ENCODE measurements around the gene OR2B2.
A peak's percentile ranks its signal among the peaks of the same experiment; 100 is the strongest.

OR2B2 gene

GRCh38 chr6:27870291-27870870 is 41.8 kb downstream of the OR2B2 start:
- no peak overlapping the region for H3K27ac ChIP-seq (ENCODE audit: low read depth, low read length)
- H3K4me2 ChIP-seq (ENCODE audit: low read length), result no peak overlapping the region
- no CpG with 5 or more reads among the region's 9 CpGs for WGBS (ENCODE audit: extremely low coverage, insufficient coverage, insufficient read length)
- H3K4ac ChIP-seq (ENCODE audit: low read depth, low read length), result no peak overlapping the region
- H3K18ac ChIP-seq (ENCODE audit: low read length), result no peak overlapping the region
- no peak for DNase-seq
- no peaks in the 10 kb centered on the region for H3K36me3 ChIP-seq (ENCODE audit: control insufficient read depth in 1 of 2, insufficient read depth in 2 of 2, low read length in 2 of 2)
- H2BK5ac ChIP-seq (ENCODE audit: low read depth, low read length, poor library complexity), result peak overlapping the region; percentile 50
- H4K8ac ChIP-seq (ENCODE audit: low read depth, low read length), result no peak overlapping the region
- H2BK120ac ChIP-seq (ENCODE audit: insufficient read depth, low read length, poor library complexity), result peak overlapping the region; percentile 53
- peaks cover 10% of the 10 kb centered on the region for H3K79me2 ChIP-seq (ENCODE audit: control insufficient read depth, insufficient read depth, low read length, poor library complexity)
- H4K12ac ChIP-seq (ENCODE audit: low read depth, low read length), result no peak overlapping the region
- no peak overlapping the region for H2AFZ ChIP-seq (ENCODE audit: insufficient read depth, low read length, poor library complexity)
- peak overlapping the region; percentile 51 for H2BK12ac ChIP-seq (ENCODE audit: low read length)
- H4K91ac ChIP-seq (ENCODE audit: low read depth, low read length), result peak overlapping the region; percentile 43
- H3K79me1 ChIP-seq (ENCODE audit: low read length), result peaks cover 28% of the 10 kb centered on the region
- H3K14ac ChIP-seq (ENCODE audit: low read length), result no peak overlapping the region
- peaks cover 7 to 11% of the 10 kb centered on the region in 2 experiments for H3K4me1 ChIP-seq (ENCODE audit: control insufficient read depth in 1 of 2, insufficient read depth in 2 of 2, low read length in 2 of 2)
- H3K23ac ChIP-seq (ENCODE audit: low read length), result no peak overlapping the region
- H3K9ac ChIP-seq (ENCODE audit: low read length), result no peak overlapping the region
- no peak overlapping the region for H3K4me3 ChIP-seq (ENCODE audit: low read depth, low read length)
- H3K27me3 ChIP-seq (ENCODE audit: insufficient read depth, low read length), result no peaks in the 10 kb centered on the region
- H2AK5ac ChIP-seq (ENCODE audit: low read length), result no peak overlapping the region
- no peaks in the 10 kb centered on the region for H3K9me3 ChIP-seq (ENCODE audit: insufficient read depth, low read depth, low read length)

GRCh38 chr6:27868311-27868710 is 43.9 kb downstream of the OR2B2 start:
- WGBS (ENCODE audit: extremely low coverage, insufficient coverage, insufficient read length), result no CpG with 5 or more reads among the region's 3 CpGs
- Histone ChIP-seq H3K27ac (ENCODE audit: low read depth, low read length) (no peak overlapping the region), H2BK12ac (ENCODE audit: low read length) (no peak overlapping the region), H3K79me1 (ENCODE audit: low read length) (peaks cover 21% of the 10 kb centered on the region), H3K9ac (ENCODE audit: low read length) (no peak overlapping the region), H2BK120ac (ENCODE audit: insufficient read depth, low read length, poor library complexity) (no peak overlapping the region), H3K4me3 (ENCODE audit: low read depth, low read length) (no peak overlapping the region), H3K14ac (ENCODE audit: low read length) (no peak overlapping the region), H4K91ac (ENCODE audit: low read depth, low read length) (no peak overlapping the region), H3K79me2 (ENCODE audit: control insufficient read depth, insufficient read depth, low read length, poor library complexity) (peaks cover 9% of the 10 kb centered on the region), H3K36me3 (ENCODE audit: control insufficient read depth in 1 of 2, insufficient read depth in 2 of 2, low read length in 2 of 2) (no peaks in the 10 kb centered on the region), H3K23ac (ENCODE audit: low read length) (no peak overlapping the region), H3K18ac (ENCODE audit: low read length) (no peak overlapping the region), H2AK5ac (ENCODE audit: low read length) (no peak overlapping the region), H3K4ac (ENCODE audit: low read depth, low read length) (no peak overlapping the region), H3K27me3 (ENCODE audit: insufficient read depth, low read length) (no peaks in the 10 kb centered on the region), H2BK5ac (ENCODE audit: low read depth, low read length, poor library complexity) (no peak overlapping the region), H4K12ac (ENCODE audit: low read depth, low read length) (no peak overlapping the region), H2AFZ (ENCODE audit: insufficient read depth, low read length, poor library complexity) (no peak overlapping the region), H3K4me2 (ENCODE audit: low read length) (no peak overlapping the region), H3K9me3 (ENCODE audit: insufficient read depth, low read depth, low read length) (peaks cover 4% of the 10 kb centered on the region), H3K4me1 (ENCODE audit: control insufficient read depth in 1 of 2, insufficient read depth in 2 of 2, low read length in 2 of 2) (peaks cover 2 to 8% of the 10 kb centered on the region in 2 experiments), H4K8ac (ENCODE audit: low read depth, low read length) (no peak overlapping the region)
- DNase-seq, result no peak

- no peak for DNase-seq
- H3K14ac ChIP-seq (ENCODE audit: low read length), result no peak overlapping the region
- peaks cover 2 to 8% of the 10 kb centered on the region in 2 experiments for H3K4me1 ChIP-seq (ENCODE audit: control insufficient read depth in 1 of 2, insufficient read depth in 2 of 2, low read length in 2 of 2)
- no peak overlapping the region for H3K27ac ChIP-seq (ENCODE audit: low read depth, low read length)
- H3K4me2 ChIP-seq (ENCODE audit: low read length), result peak overlapping the region; percentile 98
- H3K36me3 ChIP-seq (ENCODE audit: control insufficient read depth in 1 of 2, insufficient read depth in 2 of 2, low read length in 2 of 2), result no peaks in the 10 kb centered on the region
- H2AFZ ChIP-seq (ENCODE audit: insufficient read depth, low read length, poor library complexity), result no peak overlapping the region
- no peak overlapping the region for H3K4ac ChIP-seq (ENCODE audit: low read depth, low read length)
- H3K79me1 ChIP-seq (ENCODE audit: low read length), result peaks cover 18% of the 10 kb centered on the region
- no peak overlapping the region for H2BK120ac ChIP-seq (ENCODE audit: insufficient read depth, low read length, poor library complexity)
- H3K23ac ChIP-seq (ENCODE audit: low read length), result no peak overlapping the region
- no peak overlapping the region for H4K91ac ChIP-seq (ENCODE audit: low read depth, low read length)
- no peak overlapping the region for H3K9ac ChIP-seq (ENCODE audit: low read length)
- H3K27me3 ChIP-seq (ENCODE audit: insufficient read depth, low read length), result no peaks in the 10 kb centered on the region
- no peak overlapping the region for H4K8ac ChIP-seq (ENCODE audit: low read depth, low read length)
- H4K12ac ChIP-seq (ENCODE audit: low read depth, low read length), result no peak overlapping the region
- H2AK5ac ChIP-seq (ENCODE audit: low read length), result no peak overlapping the region
- no peak overlapping the region for H2BK5ac ChIP-seq (ENCODE audit: low read depth, low read length, poor library complexity)
- H3K9me3 ChIP-seq (ENCODE audit: insufficient read depth, low read depth, low read length), result peaks cover 4% of the 10 kb centered on the region
- WGBS (ENCODE audit: extremely low coverage, insufficient coverage, insufficient read length), result no CpG with 5 or more reads among the region's 1 CpG
- H3K79me2 ChIP-seq (ENCODE audit: control insufficient read depth, insufficient read depth, low read length, poor library complexity), result peaks cover 6% of the 10 kb centered on the region
- no peak overlapping the region for H3K4me3 ChIP-seq (ENCODE audit: low read depth, low read length)
- H2BK12ac ChIP-seq (ENCODE audit: low read length), result no peak overlapping the region
- H3K18ac ChIP-seq (ENCODE audit: low read length), result no peak overlapping the region
Observed at GRCh38 chr6:27867945-27868300, 44.3 kb downstream of the OR2B2 start.

- Histone ChIP-seq H3K4me3 (ENCODE audit: low read depth, low read length) (peak overlapping the region; percentile 76), H3K9me3 (ENCODE audit: insufficient read depth, low read depth, low read length) (peaks cover 4% of the 10 kb centered on the region), H4K8ac (ENCODE audit: low read depth, low read length) (peak overlapping the region; percentile 1), H3K27me3 (ENCODE audit: insufficient read depth, low read length) (no peaks in the 10 kb centered on the region), H3K4ac (ENCODE audit: low read depth, low read length) (peak overlapping the region; percentile 21), H3K4me2 (ENCODE audit: low read length) (peak overlapping the region; percentile 98), H2AK5ac (ENCODE audit: low read length) (no peak overlapping the region), H3K79me2 (ENCODE audit: control insufficient read depth, insufficient read depth, low read length, poor library complexity) (peaks cover 6% of the 10 kb centered on the region), H2AFZ (ENCODE audit: insufficient read depth, low read length, poor library complexity) (peak overlapping the region; percentile 44), H2BK120ac (ENCODE audit: insufficient read depth, low read length, poor library complexity) (no peak overlapping the region), H3K79me1 (ENCODE audit: low read length) (peaks cover 18% of the 10 kb centered on the region), H3K14ac (ENCODE audit: low read length) (peak overlapping the region; percentile 47), H4K91ac (ENCODE audit: low read depth, low read length) (peak overlapping the region; percentile 4), H3K4me1 (ENCODE audit: control insufficient read depth in 1 of 2, insufficient read depth in 2 of 2, low read length in 2 of 2) (peaks cover 2 to 8% of the 10 kb centered on the region in 2 experiments), H2BK12ac (ENCODE audit: low read length) (no peak overlapping the region), H4K12ac (ENCODE audit: low read depth, low read length) (peak overlapping the region; percentile 61), H3K23ac (ENCODE audit: low read length) (peak overlapping the region; percentile 11), H3K18ac (ENCODE audit: low read length) (peak overlapping the region; percentile 42), H3K9ac (ENCODE audit: low read length) (peak overlapping the region; percentile 94), H2BK5ac (ENCODE audit: low read depth, low read length, poor library complexity) (peak overlapping the region; percentile 22), H3K27ac (ENCODE audit: low read depth, low read length) (peak overlapping the region; percentile 75), H3K36me3 (ENCODE audit: control insufficient read depth in 1 of 2, insufficient read depth in 2 of 2, low read length in 2 of 2) (no peaks in the 10 kb centered on the region)
- DNase-seq, result peak; percentile 41 to 65
- no CpG with 5 or more reads among the region's 45 CpGs for WGBS (ENCODE audit: extremely low coverage, insufficient coverage, insufficient read length)
Observed at GRCh38 chr6:27867051-27867944, 44.9 kb downstream of the OR2B2 start.

All from trophoblast cell (in vitro differentiated cells and primary cell).